NCI-H82 treated with DMSO at 0.1 percent for 48 hours (cell line): ENCODE results near the gene VMAC.

Experiments used
- DNase-seq: peaks from one replicate; lab custom pipeline; 2025; ENCODE audit not compliant: unreplicated experiment; lab: John Stamatoyannopoulos, UW

The VMAC gene

GRCh38 chr19:5903624-5904351, 884 bp upstream of the VMAC start, which contains the start of gene NDUFA11:
Gene NDUFA11, minus strand, starts transcription at chr19:5903790. Its CDS starts 82 bp downstream, at chr19:5903708.
- peak; percentile 96 for DNase-seq

GRCh38 chr19:5905114-5905778, 574 bp downstream of the VMAC start:
- DNase-seq = no peak

DNA sequence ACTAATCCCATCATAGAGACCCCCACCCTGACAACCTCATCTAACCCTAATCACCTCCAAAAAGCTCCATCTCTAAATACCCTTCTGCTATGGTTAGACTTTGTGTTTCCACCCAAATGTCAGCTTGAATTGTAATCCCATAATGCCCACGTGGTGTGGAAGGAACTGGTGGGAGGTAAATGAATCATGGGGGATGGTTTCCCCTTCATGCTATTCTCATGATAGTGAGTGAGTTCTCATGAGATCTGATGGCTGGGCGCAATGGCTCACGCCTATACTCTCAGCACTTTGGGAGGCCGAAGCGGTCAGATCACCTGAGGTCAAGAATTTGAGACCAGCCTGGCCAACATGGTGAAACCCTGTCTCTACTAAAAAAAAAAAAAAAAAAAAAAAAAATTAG, 2.6 kb downstream of the VMAC start:
- DNase-seq = peak; percentile 53

DNA sequence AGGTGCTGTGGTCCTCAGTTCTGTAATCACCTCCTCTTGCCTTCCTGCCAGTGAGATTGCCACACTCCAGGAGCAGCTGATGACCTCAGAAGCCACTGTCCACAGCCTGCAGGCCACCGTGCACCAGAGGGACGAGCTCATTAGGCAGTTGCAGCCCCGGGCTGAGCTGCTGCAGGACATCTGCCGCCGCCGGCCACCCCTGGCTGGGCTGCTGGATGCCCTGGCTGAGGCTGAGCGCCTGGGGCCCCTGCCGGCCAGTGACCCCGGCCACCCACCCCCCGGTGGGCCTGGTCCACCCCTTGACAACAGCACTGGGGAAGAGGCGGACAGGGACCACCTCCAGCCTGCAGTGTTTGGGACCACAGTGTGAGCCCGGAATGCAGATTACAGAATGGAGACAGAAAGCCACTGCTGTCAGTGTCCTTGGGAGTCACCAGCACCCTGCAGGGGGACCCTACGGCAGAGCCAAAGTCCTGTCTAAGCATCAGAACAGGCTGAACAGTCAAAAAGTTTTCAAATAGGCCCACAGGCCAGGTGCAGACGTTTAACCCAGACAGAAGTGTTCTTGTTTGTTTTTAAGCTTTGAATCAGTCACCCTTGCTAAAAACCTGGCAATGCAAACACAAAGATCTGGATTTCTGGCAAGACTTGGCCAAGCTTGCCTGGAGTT, 4.2 kb downstream of the VMAC start:
- DNase-seq = no peak

- DNase-seq = no peak
Measured at GRCh38 chr19:5910638-5910907, 5.9 kb downstream of the VMAC start.

- DNase-seq = no peak
Measured at GRCh38 chr19:5911366-5911765, 6.7 kb downstream of the VMAC start.

- DNase-seq = no peak
Measured at GRCh38 chr19:5913739-5914357, 9.2 kb downstream of the VMAC start, which contains the start of gene CAPS. Gene CAPS, plus strand, starts transcription at chr19:5914254. Its CDS starts 153 bp downstream, at chr19:5914407.

GRCh38 chr19:5914358-5914774, 9.7 kb downstream of the VMAC start:
- DNase-seq = no peak

DNA sequence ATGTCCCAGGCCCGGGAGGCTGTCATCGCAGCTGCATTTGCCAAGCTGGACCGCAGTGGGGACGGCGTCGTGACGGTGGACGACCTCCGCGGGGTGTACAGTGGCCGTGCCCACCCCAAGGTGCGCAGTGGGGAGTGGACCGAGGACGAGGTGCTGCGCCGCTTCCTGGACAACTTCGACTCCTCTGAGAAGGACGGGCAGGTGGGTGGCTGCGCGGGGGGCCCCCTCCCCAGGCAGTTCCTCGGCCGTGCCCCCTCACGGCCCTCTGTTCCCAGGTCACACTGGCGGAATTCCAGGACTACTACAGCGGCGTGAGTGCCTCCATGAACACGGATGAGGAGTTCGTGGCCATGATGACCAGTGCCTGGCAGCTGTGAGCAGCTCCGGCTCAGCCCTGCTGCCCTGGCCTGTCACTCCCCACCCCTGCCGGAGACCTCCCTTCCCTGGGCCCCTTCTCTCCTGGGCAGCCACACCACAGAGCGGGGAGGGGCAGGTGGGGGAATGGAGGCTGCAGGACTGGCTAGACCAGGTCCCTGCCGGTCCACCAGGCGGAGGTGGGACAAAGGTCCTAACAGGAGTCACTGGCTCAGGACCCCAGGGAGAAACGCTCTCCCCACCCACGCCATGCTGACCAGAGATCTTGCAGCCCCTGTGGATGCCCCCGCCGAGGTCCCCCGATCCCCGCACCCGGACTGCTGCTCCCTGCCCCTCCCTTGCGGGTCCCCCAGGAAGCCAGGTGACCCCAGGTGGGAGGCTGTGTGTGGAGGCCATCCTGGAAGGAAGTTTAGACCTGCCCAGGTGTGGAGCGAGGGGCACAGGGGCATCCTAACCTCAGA, 10.5 kb downstream of the VMAC start:
- DNase-seq = no peak

GRCh38 chr19:5915782-5916165, 11.1 kb downstream of the VMAC start:
- no peak for DNase-seq

- no peak for DNase-seq
Measured at GRCh38 chr19:5916181-5916708, 11.6 kb downstream of the VMAC start.

GRCh38 chr19:5917431-5918107, 12.9 kb downstream of the VMAC start:
- DNase-seq = no peak

- no peak for DNase-seq
Measured at GRCh38 chr19:5918463-5919079, 13.9 kb downstream of the VMAC start.

DNA sequence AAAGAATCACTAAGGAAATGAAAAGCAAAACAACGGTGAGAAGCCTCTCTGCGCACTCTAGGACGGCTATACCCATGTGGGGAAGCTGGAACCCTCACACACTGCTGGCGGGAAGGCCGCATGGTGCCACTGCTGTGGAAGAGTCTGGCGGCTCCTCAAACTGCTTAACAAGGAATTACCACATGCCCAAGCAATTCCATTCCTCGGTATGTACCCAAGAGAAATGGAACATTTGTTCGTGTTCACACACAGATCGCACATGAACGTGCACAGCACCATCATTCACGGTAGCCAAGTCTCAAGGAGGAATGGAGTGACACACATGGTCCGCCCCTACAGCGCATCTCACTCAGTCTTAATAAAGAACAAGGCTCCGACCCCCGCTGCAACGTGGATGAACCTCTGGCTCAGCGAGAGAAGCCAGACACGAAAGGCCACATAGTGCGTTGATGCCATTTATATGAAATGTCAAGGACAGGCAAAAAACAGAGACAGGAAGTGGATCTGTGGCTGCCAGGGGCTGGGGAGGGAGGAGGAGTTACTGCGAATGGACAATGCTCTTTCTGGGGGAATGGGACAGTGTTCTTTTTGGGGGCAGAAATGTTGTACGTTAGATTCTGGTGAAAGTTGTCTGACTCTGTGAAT, 17.0 kb downstream of the VMAC start:
- no peak for DNase-seq

DNA sequence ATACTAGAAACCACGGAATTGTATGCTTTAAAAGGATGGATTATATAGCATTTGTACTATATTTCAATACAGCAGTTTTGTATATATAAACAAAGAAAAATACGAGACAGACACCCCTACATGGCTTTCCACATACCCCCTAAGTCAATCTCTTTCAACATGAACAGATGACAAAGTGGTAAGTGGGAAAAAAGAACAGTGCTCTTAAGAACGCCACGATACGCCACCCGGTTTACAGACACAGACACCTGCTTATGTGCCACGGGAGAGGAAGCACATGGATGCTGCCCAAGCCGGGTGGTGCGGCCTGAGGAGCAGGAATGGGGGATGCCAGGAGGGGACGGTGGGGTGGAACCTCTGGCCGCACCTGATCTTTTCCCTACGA, 17.5 kb downstream of the VMAC start:
- no peak for DNase-seq

DNA sequence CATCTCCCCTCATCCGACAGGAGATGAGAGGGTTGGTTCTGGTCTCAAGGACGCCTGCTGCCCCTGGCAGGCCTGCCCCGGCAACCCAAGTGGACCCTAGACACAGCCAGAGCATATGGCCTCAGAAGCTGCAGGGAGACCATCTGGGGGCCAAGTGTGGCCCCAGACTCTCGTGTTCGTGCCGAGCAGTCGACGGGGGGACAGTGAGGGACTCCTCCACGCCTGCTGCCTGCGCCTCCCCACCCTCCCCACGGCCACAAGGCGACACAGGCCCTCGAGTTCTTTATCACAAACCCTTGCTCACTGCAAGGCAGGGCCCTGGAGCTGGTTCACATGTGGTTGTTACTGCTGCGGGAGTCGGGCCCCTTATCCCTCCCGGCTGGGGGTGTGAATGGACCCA, 18.7 kb downstream of the VMAC start:
- DNase-seq = no peak

- DNase-seq = no peak
Measured at GRCh38 chr19:5925830-5926427, 21.3 kb downstream of the VMAC start.

DNA sequence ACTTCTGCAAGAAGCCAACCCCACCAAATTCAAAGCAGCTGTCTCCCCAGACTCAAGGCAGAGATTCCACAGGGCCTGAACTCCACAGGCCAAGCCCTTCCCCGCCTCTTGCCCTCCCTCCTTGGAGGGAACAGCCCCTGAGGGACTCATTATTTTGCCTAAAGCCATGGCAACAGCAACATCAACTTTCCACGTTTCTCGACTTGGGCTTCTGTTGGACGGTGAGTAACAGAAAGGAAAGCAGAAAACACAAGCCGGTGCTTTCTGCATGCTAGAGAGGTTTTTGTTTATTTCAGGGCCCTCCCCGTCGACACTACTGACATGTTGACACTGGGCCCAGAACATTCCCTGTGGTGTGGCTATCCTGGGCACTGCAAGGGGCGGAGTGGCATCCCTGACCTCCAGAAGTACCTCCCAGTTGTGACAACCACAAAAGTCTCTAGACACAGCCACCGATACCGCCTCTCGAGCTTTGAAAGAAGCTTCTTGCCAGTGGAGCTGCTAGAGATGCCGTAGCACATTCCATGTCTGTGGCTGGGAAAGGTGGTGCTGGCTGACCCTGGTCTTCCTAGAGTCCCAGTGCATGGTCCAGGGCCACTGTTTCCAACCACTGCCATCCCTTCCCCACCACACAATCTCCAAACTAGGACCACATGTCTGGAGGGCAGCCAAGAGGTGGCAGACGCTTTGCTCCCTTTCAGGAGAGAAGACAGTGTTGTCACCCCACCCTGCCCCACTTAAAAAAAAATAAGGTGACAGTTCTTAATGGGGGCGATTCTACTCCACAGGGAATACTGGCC, 22.2 kb downstream of the VMAC start:
- DNase-seq = no peak
